Limb (tissue), 2 donors: Measurements from ENCODE around the gene ZFY.

ENCODE experiments used
- DNase-seq, 2 donors: peaks; one replicate each; pipeline ENCODE4 v3.0.0-alpha.2; 2016; ENCODE audit errors: extremely low spot score in 2 of 2

The ZFY gene

GRCh38 chrY:2934861-2935715 is at the start of gene ZFY:
Gene ZFY, plus strand, starts transcription at chrY:2935381. Its CDS starts 18,556 bp downstream, at chrY:2953937.
- peak; percentile 30 to 80 for DNase-seq

- DNase-seq: no peak
Measured at GRCh38 chrY:2885880-2886279, 49.3 kb upstream of the ZFY start.

GRCh38 chrY:2887386-2887785 is 47.8 kb upstream of the ZFY start:
- DNase-seq: no peak

GRCh38 chrY:2887955-2888354 is 47.2 kb upstream of the ZFY start:
- DNase-seq: no peak

GRCh38 chrY:2893471-2893870 is 41.7 kb upstream of the ZFY start:
- no peak for DNase-seq

- DNase-seq: no peak
Measured at GRCh38 chrY:2896050-2896449, 39.1 kb upstream of the ZFY start.

- DNase-seq: no peak
Measured at GRCh38 chrY:2907356-2907755, 27.8 kb upstream of the ZFY start.

- DNase-seq: no peak
Measured at GRCh38 chrY:2913066-2913815, 21.9 kb upstream of the ZFY start.

- DNase-seq: peak in 1 of 2 donors; percentile 41
Measured at GRCh38 chrY:2934078-2934477, 1.1 kb upstream of the ZFY start.

- peak; percentile 87 to 90 for DNase-seq
Measured at GRCh38 chrY:2935716-2936435, 695 bp downstream of the ZFY start.

GRCh38 chrY:2936436-2936750 is 1.2 kb downstream of the ZFY start:
- DNase-seq: no peak

GRCh38 chrY:2937149-2937548 is 2.0 kb downstream of the ZFY start:
- DNase-seq: no peak

GRCh38 chrY:2949590-2950252 is 14.5 kb downstream of the ZFY start:
- DNase-seq: no peak

GRCh38 chrY:2950655-2951054 is 15.5 kb downstream of the ZFY start:
- DNase-seq: no peak

- no peak for DNase-seq
Measured at GRCh38 chrY:2952912-2953311, 17.7 kb downstream of the ZFY start.

GRCh38 chrY:2954735-2955134 is 19.6 kb downstream of the ZFY start:
- DNase-seq: no peak

GRCh38 chrY:2955561-2955960 is 20.4 kb downstream of the ZFY start:
- no peak for DNase-seq

GRCh38 chrY:2962061-2962460 is 26.9 kb downstream of the ZFY start:
- no peak for DNase-seq

GRCh38 chrY:2964814-2965213 is 29.6 kb downstream of the ZFY start:
- DNase-seq: no peak

GRCh38 chrY:2965629-2966028 is 30.4 kb downstream of the ZFY start:
- DNase-seq: no peak

- no peak for DNase-seq
Measured at GRCh38 chrY:2969561-2969960, 34.4 kb downstream of the ZFY start.

GRCh38 chrY:2972708-2973107 is 37.5 kb downstream of the ZFY start:
- DNase-seq: no peak
